Measurements from ENCODE around the gene SPTBN4. TPM values are rescaled to one million over a fixed set of nuclear protein-coding genes. Genes with fewer than 3 reads are reported as not detected.

Gene SPTBN4
- total and polyA plus RNA-seq, 4 donors: 0.58 to 0.80 (median 0.72) TPM

GRCh38 chr19:40525234-40526051, 58.6 kb downstream of the SPTBN4 start:
- WGBS, 2 donors: 48 to 61% methylated on average over 12 of the region's 12 CpGs

GRCh38 chr19:40528078-40528477, 61.3 kb downstream of the SPTBN4 start:
- Histone ChIP-seq H3K9me3 (ENCODE audit: control insufficient read depth in 4 of 4, insufficient read depth in 3 of 4, low read length in 3 of 4) (no peaks in the 10 kb centered on the region), H3K9ac (ENCODE audit: insufficient read depth in 1 of 2, low read length in 2 of 2) (no peak overlapping the region), H3K27ac (ENCODE audit: low read depth in 1 of 2, low read length in 1 of 2) (no peak overlapping the region), H3K27me3 (ENCODE audit: control insufficient read depth in 3 of 3, insufficient read depth in 3 of 3, low read length in 2 of 3) (peaks cover 0 to 2% (median 0%) of the 10 kb centered on the region in 3 donors), H3K4me1 (ENCODE audit: control insufficient read depth in 5 of 5, insufficient read depth in 5 of 5, low read length in 5 of 5) (peaks cover 0 to 9% (median 0%) of the 10 kb centered on the region in 5 donors), H3K36me3 (ENCODE audit: control insufficient read depth in 4 of 4, insufficient read depth in 4 of 4, low read length in 4 of 4) (no peaks in the 10 kb centered on the region), H3K4me3 (no peak overlapping the region)
- DNase-seq (no peak), ATAC-seq (ENCODE audit: insufficient read depth, low FRiP score) (no peak)
- TF ChIP-seq CTCF (IDR thresholded peaks at IDR 0.05; ENCODE audit: control extremely low read depth, extremely low read depth): no peak
- 78 to 86% methylated on average over 6 of the region's 6 CpGs for WGBS, 2 donors

More at GRCh38 chr19:40525234-40526051, 58.6 kb downstream of the SPTBN4 start:
- peaks cover 0 to 9% (median 0%) of the 10 kb centered on the region in 5 donors for H3K4me1 ChIP-seq (ENCODE audit: control insufficient read depth in 5 of 5, insufficient read depth in 5 of 5, low read length in 5 of 5)
- DNase-seq: no peak
- H3K27ac ChIP-seq (ENCODE audit: low read depth in 1 of 2, low read length in 1 of 2): no peak overlapping the region
- no peak for TF ChIP-seq CTCF (IDR thresholded peaks at IDR 0.05; ENCODE audit: control extremely low read depth, extremely low read depth)
- H3K4me3 ChIP-seq: no peak overlapping the region
- no peak overlapping the region for H3K9ac ChIP-seq (ENCODE audit: insufficient read depth in 1 of 2, low read length in 2 of 2)
- ATAC-seq (ENCODE audit: insufficient read depth, low FRiP score): no peak
- H3K9me3 ChIP-seq (ENCODE audit: control insufficient read depth in 4 of 4, insufficient read depth in 3 of 4, low read length in 3 of 4): no peaks in the 10 kb centered on the region
- peaks cover 0 to 9% (median 5%) of the 10 kb centered on the region in 3 donors for H3K27me3 ChIP-seq (ENCODE audit: control insufficient read depth in 3 of 3, insufficient read depth in 3 of 3, low read length in 2 of 3)
- no peaks in the 10 kb centered on the region for H3K36me3 ChIP-seq (ENCODE audit: control insufficient read depth in 4 of 4, insufficient read depth in 4 of 4, low read length in 4 of 4)

GRCh38 chr19:40528533-40529092, 61.8 kb downstream of the SPTBN4 start:
- WGBS, 2 donors: 67 to 76% methylated on average over 14 of the region's 14 CpGs
- H3K9ac ChIP-seq (ENCODE audit: insufficient read depth in 1 of 2, low read length in 2 of 2): no peak overlapping the region
- peaks cover 0 to 9% (median 0%) of the 10 kb centered on the region in 5 donors for H3K4me1 ChIP-seq (ENCODE audit: control insufficient read depth in 5 of 5, insufficient read depth in 5 of 5, low read length in 5 of 5)
- no peak for TF ChIP-seq CTCF (IDR thresholded peaks at IDR 0.05; ENCODE audit: control extremely low read depth, extremely low read depth)
- no peaks in the 10 kb centered on the region for H3K9me3 ChIP-seq (ENCODE audit: control insufficient read depth in 4 of 4, insufficient read depth in 3 of 4, low read length in 3 of 4)
- no peak for DNase-seq
- no peaks in the 10 kb centered on the region for H3K36me3 ChIP-seq (ENCODE audit: control insufficient read depth in 4 of 4, insufficient read depth in 4 of 4, low read length in 4 of 4)
- ATAC-seq (ENCODE audit: insufficient read depth, low FRiP score): no peak
- H3K4me3 ChIP-seq: no peak overlapping the region
- H3K27ac ChIP-seq (ENCODE audit: low read depth in 1 of 2, low read length in 1 of 2): no peak overlapping the region
- H3K27me3 ChIP-seq (ENCODE audit: control insufficient read depth in 3 of 3, insufficient read depth in 3 of 3, low read length in 2 of 3): peaks cover 0 to 5% (median 0%) of the 10 kb centered on the region in 3 donors
